ENCODE data around the gene FN1.

- TF ChIP-seq EZH2 (IDR thresholded peaks at IDR 0.05; ENCODE audit: low read length, missing control alignments): no peak
- TF ChIP-seq CTCF (conservative IDR thresholded peaks at IDR 0.05 in 1 of 2, IDR thresholded peaks at IDR 0.05 in 1 of 2; ENCODE audit: low read depth in 1 of 2, low read length in 2 of 2): no peak
These were observed 56.8 kb downstream of the FN1 start for GRCh38 chr2:215379039-215379438.
